ENCODE measurements around the gene CYP4X1. TPM values are rescaled to one million over a fixed set of nuclear protein-coding genes. Genes with fewer than 3 reads are reported as not detected.
A peak's percentile ranks its signal among the peaks of the same experiment; 100 is the strongest.
"Not testable (repeated sequence)": the region's sequence is repeated elsewhere in the genome, so short reads cannot be mapped to it uniquely, and the experiment has no call there.

The CYP4X1 gene
- total RNA-seq, 1 donor from 2014 or later = 17.9 TPM

DNA sequence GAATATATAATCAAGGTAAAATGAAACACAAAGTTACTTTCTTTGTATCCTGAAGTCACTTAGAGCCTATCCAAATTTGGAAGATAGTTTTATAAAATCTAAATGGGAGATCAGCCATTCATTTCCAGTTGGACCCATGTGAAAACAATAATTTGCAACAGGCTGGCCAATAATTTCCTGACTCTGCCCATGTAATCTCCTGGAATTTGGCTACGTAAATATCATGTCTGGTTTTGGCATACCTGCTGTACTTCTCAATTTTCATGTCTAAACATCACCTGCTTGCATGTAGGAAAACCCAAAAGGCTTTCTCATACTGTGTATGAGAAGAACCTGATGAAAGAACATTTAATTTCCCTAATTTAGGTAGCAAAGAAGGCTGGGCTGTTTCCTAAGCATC lies 35.9 kb downstream of the CYP4X1 start:
- H3K36me3 ChIP-seq = no peaks in the 10 kb centered on the region
- no peaks in the 10 kb centered on the region for H3K27me3 ChIP-seq
- H3K4me3 ChIP-seq = no peak overlapping the region
- no peak for DNase-seq (ENCODE audit: extremely low spot score in 2 of 2)
- no peaks in the 10 kb centered on the region for H3K4me1 ChIP-seq
- no peak overlapping the region for H3K27ac ChIP-seq
- TF ChIP-seq POLR2A (IDR thresholded peaks at IDR 0.05) (no peak), POLR2AphosphoS5 (IDR thresholded peaks at IDR 0.05; ENCODE audit: insufficient read depth in 1 of 2, low read depth in 1 of 2) (no peak)
- TF ChIP-seq, protein P1, sequence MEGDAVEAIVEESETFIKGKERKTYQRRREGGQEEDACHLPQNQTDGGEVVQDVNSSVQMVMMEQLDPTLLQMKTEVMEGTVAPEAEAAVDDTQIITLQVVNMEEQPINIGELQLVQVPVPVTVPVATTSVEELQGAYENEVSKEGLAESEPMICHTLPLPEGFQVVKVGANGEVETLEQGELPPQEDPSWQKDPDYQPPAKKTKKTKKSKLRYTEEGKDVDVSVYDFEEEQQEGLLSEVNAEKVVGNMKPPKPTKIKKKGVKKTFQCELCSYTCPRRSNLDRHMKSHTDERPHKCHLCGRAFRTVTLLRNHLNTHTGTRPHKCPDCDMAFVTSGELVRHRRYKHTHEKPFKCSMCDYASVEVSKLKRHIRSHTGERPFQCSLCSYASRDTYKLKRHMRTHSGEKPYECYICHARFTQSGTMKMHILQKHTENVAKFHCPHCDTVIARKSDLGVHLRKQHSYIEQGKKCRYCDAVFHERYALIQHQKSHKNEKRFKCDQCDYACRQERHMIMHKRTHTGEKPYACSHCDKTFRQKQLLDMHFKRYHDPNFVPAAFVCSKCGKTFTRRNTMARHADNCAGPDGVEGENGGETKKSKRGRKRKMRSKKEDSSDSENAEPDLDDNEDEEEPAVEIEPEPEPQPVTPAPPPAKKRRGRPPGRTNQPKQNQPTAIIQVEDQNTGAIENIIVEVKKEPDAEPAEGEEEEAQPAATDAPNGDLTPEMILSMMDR (IDR thresholded peaks at IDR 0.05) = no peak
- intact Hi-C loops (cut with DNase I) = no loop called here
- no peaks in the 10 kb centered on the region for H3K9me3 ChIP-seq

DNA sequence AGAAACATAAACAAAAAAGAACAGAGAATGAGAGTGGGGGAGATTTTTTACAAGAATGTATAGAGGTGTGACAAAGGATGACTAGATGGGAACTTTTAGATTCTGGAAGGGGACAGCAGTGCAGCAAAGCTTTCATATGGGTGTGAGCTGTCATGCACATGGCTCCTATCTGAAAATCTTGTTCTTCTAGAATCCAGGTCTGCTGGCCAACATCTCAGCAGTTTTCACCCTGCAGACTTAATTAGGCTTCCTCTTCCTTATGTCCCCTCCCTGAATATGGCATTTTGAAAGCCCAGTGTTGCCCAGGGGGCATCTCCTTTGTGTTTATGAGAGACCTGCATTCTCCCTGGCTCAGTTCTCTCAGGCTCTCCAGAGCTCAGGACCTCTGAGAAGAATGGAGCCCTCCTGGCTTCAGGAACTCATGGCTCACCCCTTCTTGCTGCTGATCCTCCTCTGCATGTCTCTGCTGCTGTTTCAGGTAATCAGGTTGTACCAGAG lies 43.7 kb downstream of the CYP4X1 start, which contains the start of gene CYP4Z1:
TSS of gene CYP4Z1 (plus strand) at position 135 of the 498 bp plus-strand sequence. CDS start at position 395, 260 bp downstream.
- no peak for TF ChIP-seq POLR2AphosphoS5 (IDR thresholded peaks at IDR 0.05; ENCODE audit: insufficient read depth in 1 of 2, low read depth in 1 of 2)
- TF ChIP-seq, protein P1 (IDR thresholded peaks at IDR 0.05) = no peak
- no peak for TF ChIP-seq POLR2A (IDR thresholded peaks at IDR 0.05)
- intact Hi-C loops (cut with DNase I) = no loop called here

DNA sequence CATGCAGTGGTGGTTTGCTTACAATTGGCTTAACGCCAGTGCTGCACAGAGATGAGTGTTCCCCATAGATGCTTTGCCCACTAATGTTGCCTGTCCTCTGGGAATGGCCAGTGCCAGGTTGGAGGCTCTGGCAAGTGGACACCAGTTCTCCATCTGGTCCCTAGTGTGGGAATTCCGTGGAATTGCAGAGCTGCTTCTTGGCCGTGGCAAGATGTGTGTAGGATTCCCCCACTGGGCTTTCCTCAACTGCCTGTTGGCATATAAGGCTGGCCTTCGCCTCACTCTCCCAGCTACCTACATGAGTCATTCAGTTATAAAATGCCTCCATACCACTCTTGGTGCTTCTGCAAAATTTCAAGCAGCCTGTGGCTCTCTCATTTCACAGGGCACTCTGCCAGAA lies 45.6 kb downstream of the CYP4X1 start:
- H3K4me1 ChIP-seq; H3K27me3 ChIP-seq; intact Hi-C loops (cut with DNase I); H3K4me3 ChIP-seq; H3K9me3 ChIP-seq; H3K36me3 ChIP-seq; H3K27ac ChIP-seq; DNase-seq (ENCODE audit: extremely low spot score in 2 of 2): not testable (repeated sequence)

More for the DNA sequence above, 43.7 kb downstream of the CYP4X1 start, which contains the start of gene CYP4Z1:
- Histone ChIP-seq H3K4me1 (no peaks in the 10 kb centered on the region), H3K9me3 (no peaks in the 10 kb centered on the region), H3K27ac (no peak within 1 kb of the TSS), H3K4me3 (no peak within 1 kb of the TSS), H3K36me3 (no peaks in the 10 kb centered on the region), H3K27me3 (no peaks in the 10 kb centered on the region)
- DNase-seq (ENCODE audit: extremely low spot score in 2 of 2) = no peak

- H3K9me3 ChIP-seq; intact Hi-C loops (cut with DNase I); DNase-seq (ENCODE audit: extremely low spot score in 2 of 2); H3K4me1 ChIP-seq; H3K27ac ChIP-seq; H3K36me3 ChIP-seq; H3K4me3 ChIP-seq; H3K27me3 ChIP-seq: not testable (repeated sequence)
These were observed 46.0 kb downstream of the CYP4X1 start for GRCh38 chr1:47069509-47069908.

- H3K4me3 ChIP-seq = not testable (repeated sequence)
- TF ChIP-seq, protein P1 (IDR thresholded peaks at IDR 0.05) = peak in 1 of 3 experiments; percentile 39
These were observed 65.9 kb downstream of the CYP4X1 start for GRCh38 chr1:47089356-47089755.

GRCh38 chr1:47091476-47091875 lies 68.0 kb downstream of the CYP4X1 start:
- intact Hi-C loops (cut with DNase I); H3K4me1 ChIP-seq; DNase-seq (ENCODE audit: extremely low spot score in 2 of 2): not testable (repeated sequence)

More at GRCh38 chr1:47089356-47089755, 65.9 kb downstream of the CYP4X1 start:
- H3K27ac ChIP-seq; H3K27me3 ChIP-seq; H3K9me3 ChIP-seq; H3K36me3 ChIP-seq; intact Hi-C loops (cut with DNase I); DNase-seq (ENCODE audit: extremely low spot score in 2 of 2); H3K4me1 ChIP-seq: not testable (repeated sequence)

More at GRCh38 chr1:47091476-47091875, 68.0 kb downstream of the CYP4X1 start:
- not testable (repeated sequence) for H3K9me3 ChIP-seq, H3K36me3 ChIP-seq, H3K27me3 ChIP-seq, H3K4me3 ChIP-seq, H3K27ac ChIP-seq

Small RNAs within 50 kb of the gene (small RNA-seq; reads per million reads assigned to genes)
- gene CYP4A27P = not detected
- gene CYP4A43P = not detected
- not detected for gene CYP4A44P

Other genes starting within 250 kb of the CYP4X1 start
- gene CYP4B1, start 224.6 kb upstream of the CYP4X1 start, total RNA-seq = 74.4 TPM
- gene CYP4A11, start 82.2 kb upstream of the CYP4X1 start, total RNA-seq = not detected
- gene CYP4Z1, start 43.6 kb downstream of the CYP4X1 start, total RNA-seq = 1.2 TPM
- not detected for gene CYP4A22, start 113.8 kb downstream of the CYP4X1 start, total RNA-seq
- 55.2 TPM for gene PDZK1IP1, start 166.4 kb downstream of the CYP4X1 start, total RNA-seq
- 7.1 TPM for gene TAL1, start 208.6 kb downstream of the CYP4X1 start, total RNA-seq